Adrenal gland (tissue), 19 donors: ENCODE measurements around the gene OLIG2. TPM values are rescaled to one million over a fixed set of nuclear protein-coding genes. Genes with fewer than 3 reads are reported as not detected.

Experiments
- DNase-seq, 7 donors: peaks; one replicate each; pipeline ENCODE4 v3.0.0-alpha.2; 2019 to 2020
- H3K27ac ChIP-seq, 5 donors: fragments of 200-600 bp; sonication (generic) in 4 of 5; 1 replicate in 3 of 5; 2 replicates in 2 of 5; pipeline versions ENCODE4 v1.5.1 to v1.8.0; 2016 to 2020; ENCODE audit warnings: mild to moderate bottlenecking in 1 of 5
- H3K27me3 ChIP-seq: fragments of 200-600 bp; 2 replicates; pipeline ENCODE4 v1.8.0; 2021
- H3K36me3 ChIP-seq, 2 donors: fragments of 200-600 bp; replicated peaks in 1 of 2; 1 replicate in 1 of 2; 2 replicates in 1 of 2; pipeline versions ENCODE4 v1.5.1 to v1.8.0; 2018 to 2022
- H3K4me1 ChIP-seq, 2 donors: fragments of 200-600 bp; replicated peaks in 1 of 2; 1 replicate in 1 of 2; 2 replicates in 1 of 2; pipeline versions ENCODE4 v1.5.1 to v1.8.0; 2018 to 2021
- H3K4me3 ChIP-seq, 4 donors: fragments of 200-600 bp; sonication (generic) in 3 of 4; one replicate each; pipeline ENCODE4 v1.5.1; 2016 to 2018
- H3K9me3 ChIP-seq, 3 donors: fragments of 200-600 bp; sonication (generic) in 1 of 3; replicated peaks in 1 of 3; 1 replicate in 2 of 3; 2 replicates in 1 of 3; pipeline versions ENCODE4 v1.5.1 to v1.8.0; 2016 to 2021
- CTCF ChIP-seq, 6 experiments: fragments of 450-650 bp in 4 of 6; fragments of 200-600 bp in 2 of 6; sonication (generic) in 1 of 6; IDR thresholded peaks; 1 replicate in 5 of 6; 2 replicates in 1 of 6; pipeline versions ENCODE4 v1.5.1 to v1.8.0; 2016 to 2021; ENCODE audit warnings: antibody characterized with exemption in 6 of 6, mild to moderate bottlenecking in 2 of 6, moderate library complexity in 1 of 6
- POLR2A ChIP-seq, 2 donors: fragments of 450-650 bp; IDR thresholded peaks; one replicate each; pipeline ENCODE4 v1.6.1; 2017; ENCODE audit warnings: antibody characterized with exemption in 2 of 2, mild to moderate bottlenecking in 2 of 2, moderate library complexity in 1 of 2
- WGBS, 4 donors: extraction: QIAGEN DNeasy Blood & Tissue Kit in 2 of 4; methylation state at CpG; one replicate each; pipeline versions ENCODE4 v1.1.5 to v1.1.7; 2013 to 2017; 5-methylcytosine and 5-hydroxymethylcytosine counted together
- intact Hi-C, 2 donors: fragments of 100-400 bp; cut with DNase I; formaldehyde crosslinking; loops; one replicate each; pipeline versions ENCODE4 v1.14.1 to v1.15.0; 2022 to 2023
- long read RNA-seq, 10 donors: library from polyadenylated mRNA in 3 of 10; unstranded in 2 of 10; stranded (forward) in 1 of 10; transcript quantifications; one replicate each; pipeline ENCODE4 v2.0.0 and lab custom pipeline, GENCODE V29; 2021 to 2026
- polyA plus RNA-seq, 3 donors: library from polyadenylated mRNA; stranded (reverse); fragments of 200-250 nt in 2 of 3; fragments of 350-450 nt in 1 of 3; fragmentation: Illumina TruSeq in 1 of 3; extraction: RNeasy Lipid Tissue Mini Kit (QIAGEN cat#74804) in 1 of 3; gene quantifications; one replicate each; pipeline ENCODE4 v1.2.3, GENCODE V29; 2013 to 2014
- total RNA-seq, 9 donors: library from RNA; depleted of rRNA in 4 of 9; stranded (reverse); fragments of >200 nt in 4 of 9; fragments of 120-200 nt in 1 of 9; fragmentation: NEBNext Ultra II Directional in 1 of 9; extraction: Animal tissue kit (Norgen Biotek cat#: 25700) in 1 of 9; gene quantifications; one replicate each; pipeline versions ENCODE4 v1.1.0 to v1.2.4, GENCODE V29; 2013 to 2023
- donor health status: healthy with polysubstance abuse.
- donor health status: Bipolar disorder and iron deficiency.
- donor health status: DM: yes; HTN: yes; CAD: no.
- donor health status: DM: no; HTN: no; CAD: no.
- donor health status: DM: no; HTN: no; CAD: no.
- donor health status: DM: yes; HTN: yes; CAD: no.

Gene OLIG2
- total RNA-seq (not detected), polyA plus RNA-seq (under 1 TPM in 1 of 3 donors, not detected in 2; 0.16 TPM)
- long read RNA-seq, donor 1 = 0 reads
- long read RNA-seq, donor 2 = 0 reads
- long read RNA-seq, donor 3 = 0 reads
- long read RNA-seq, donor 4 = 0 reads
- long read RNA-seq, donor 5 = 0 reads
- long read RNA-seq, donor 6 = 0 reads
- long read RNA-seq, donor 7, partial matches to known transcripts = 0 of 2 reads
- long read RNA-seq, donor 7, other reads (novel, unspliced or antisense) = 0 of 2 reads
- long read RNA-seq, donor 8 = 0 reads
- long read RNA-seq, donor 9 = 0 reads
- long read RNA-seq, donor 10 = 0 reads

- WGBS, 4 donors = 1 to 5% (median 2%) methylated on average over 26 to 59 of the region's 59 CpGs
- H3K4me1 ChIP-seq = peaks cover 0 to 21% of the 10 kb centered on the region in 2 donors
- no peak for DNase-seq
- peaks cover 100% of the 10 kb centered on the region for H3K27me3 ChIP-seq
- no peak for TF ChIP-seq CTCF (IDR thresholded peaks at IDR 0.05)
- TF ChIP-seq POLR2A (IDR thresholded peaks at IDR 0.05) = no peak
- H3K27ac ChIP-seq = no peak within 1 kb of the TSS
- H3K4me3 ChIP-seq = no peak within 1 kb of the TSS
- no peaks in the 10 kb centered on the region for H3K9me3 ChIP-seq
- intact Hi-C loops = no loop called here
- no peaks in the 10 kb centered on the region for H3K36me3 ChIP-seq
These were observed at the start of gene OLIG2 for GRCh38 chr21:33025489-33026442. Gene OLIG2, plus strand, starts transcription at chr21:33025935. Its CDS starts 928 bp downstream, at chr21:33026863.

- H3K27me3 ChIP-seq = peaks cover 10% of the 10 kb centered on the region
- no peaks in the 10 kb centered on the region for H3K9me3 ChIP-seq
- DNase-seq = no peak
- H3K4me3 ChIP-seq = no peak overlapping the region
- intact Hi-C loops = no loop called here
- H3K4me1 ChIP-seq = no peaks in the 10 kb centered on the region
- H3K36me3 ChIP-seq = no peaks in the 10 kb centered on the region
- H3K27ac ChIP-seq = no peak overlapping the region
- TF ChIP-seq CTCF (IDR thresholded peaks at IDR 0.05) = no peak
- no peak for TF ChIP-seq POLR2A (IDR thresholded peaks at IDR 0.05)
- 57 to 64% (median 61%) methylated on average over 3 of the region's 3 CpGs for WGBS, 4 donors
These were observed 48.9 kb upstream of the OLIG2 start for GRCh38 chr21:32976791-32977190.

- no peaks in the 10 kb centered on the region for H3K36me3 ChIP-seq
- no peaks in the 10 kb centered on the region for H3K9me3 ChIP-seq
- intact Hi-C loops = no loop called here
- 73 to 84% (median 74%) methylated on average over 5 of the region's 5 CpGs for WGBS, 4 donors
- no peak overlapping the region for H3K27ac ChIP-seq
- TF ChIP-seq POLR2A (IDR thresholded peaks at IDR 0.05) (no peak), CTCF (IDR thresholded peaks at IDR 0.05) (no peak)
- no peaks in the 10 kb centered on the region for H3K4me1 ChIP-seq
- H3K27me3 ChIP-seq = peaks cover 10% of the 10 kb centered on the region
- H3K4me3 ChIP-seq = no peak overlapping the region
- no peak for DNase-seq
These were observed 48.5 kb upstream of the OLIG2 start for GRCh38 chr21:32977216-32977615.
